ENCODE measurements around the gene PCSK1. TPM values are rescaled to one million over a fixed set of nuclear protein-coding genes. Genes with fewer than 3 reads are reported as not detected.

The PCSK1 gene
- total and polyA plus RNA-seq, 2 of the 8 experiments (the other 6 are each of a cell fraction or from before 2014, with no cell fraction given), result 1.3 to 3.2 TPM

- TF ChIP-seq ZNF274 (IDR thresholded peaks at IDR 0.05; ENCODE audit: borderline replicate concordance, extremely low read depth, low read length), result no peak
- no peak for TF ChIP-seq RNF2 (IDR thresholded peaks at IDR 0.05; ENCODE audit: borderline replicate concordance, low read depth, low read length, missing control alignments, poor library complexity, severe bottlenecking)
- no peak for TF ChIP-seq RFX5 (IDR thresholded peaks at IDR 0.05; ENCODE audit: borderline replicate concordance, low read depth, low read length)
- TF ChIP-seq EP300 (IDR thresholded peaks at IDR 0.05; ENCODE audit: borderline replicate concordance in 1 of 2, low read depth in 2 of 2, low read length in 2 of 2), result no peak
- TF ChIP-seq JUN (IDR thresholded peaks at IDR 0.05; ENCODE audit: low read depth, low read length), result no peak
- no peak for TF ChIP-seq GABPA (IDR thresholded peaks at IDR 0.05; ENCODE audit: borderline replicate concordance, insufficient read depth, low read length)
Measured at GRCh38 chr5:96415897-96416296, 17.2 kb downstream of the PCSK1 start (continued).

All from H1 (cell line).